IMR-90 (cell line): Measurements from ENCODE around the gene MAG. TPM values are rescaled to one million over a fixed set of nuclear protein-coding genes. Genes with fewer than 3 reads are reported as not detected.

Experiments used
- ATAC-seq: fragments of 200-7000 bp; cut with Tn5 transposase; 2 replicates; pipeline ENCODE4 v1.9.1; 2020; ENCODE audit warnings: low read depth, mild to moderate bottlenecking, moderate library complexity
- BruUV-seq: library from RNA; stranded (reverse); fragments of 400-500 nt; replicated peaks from 2 replicates; lab custom pipeline; 2021; lab: Mats Ljungman, UMichigan
- CTCF ChIA-PET: fragments of 300-600 bp; formaldehyde crosslinking; extraction: SDS; loops from one replicate; lab custom pipeline; 2021; ENCODE audit warnings: antibody characterized with exemption; lab: Yijun Ruan, JAX
- POLR2A ChIA-PET: fragments of 300-600 bp; sonication (Branson Sonifier 250); formaldehyde crosslinking; loops from one replicate; lab custom pipeline; 2022; ENCODE audit warnings: antibody characterized with exemption; ENCODE audit not compliant: unreplicated experiment; lab: Charles Lee
- DNase-seq: peaks from one replicate; pipeline ENCODE4 v3.0.0; 2013
- H2AFZ ChIP-seq: replicated peaks from 2 replicates; pipeline ENCODE3; 2013; ENCODE audit warnings: low read length, mild to moderate bottlenecking; ENCODE audit not compliant: poor library complexity
- H2AK5ac ChIP-seq: 2 replicates; pipeline ENCODE4 v1.6.1; 2013; ENCODE audit warnings: low read depth, low read length, inconsistent platforms
- H2AK9ac ChIP-seq: replicated peaks from 2 replicates; pipeline ENCODE3; 2013; ENCODE audit warnings: mild to moderate bottlenecking, low read depth, low read length, moderate library complexity; ENCODE audit not compliant: poor library complexity
- H2BK120ac ChIP-seq: 2 replicates; pipeline ENCODE4 v1.6.1; 2013; ENCODE audit warnings: low read depth, low read length, inconsistent platforms
- H2BK15ac ChIP-seq: 3 replicates; pipeline ENCODE4 v1.6.1; 2013; ENCODE audit warnings: low read depth, low read length, inconsistent platforms
- H2BK20ac ChIP-seq: 2 replicates; pipeline ENCODE4 v1.6.1; 2013; ENCODE audit warnings: low read depth, mild to moderate bottlenecking, inconsistent platforms, low read length, moderate library complexity
- H2BK5ac ChIP-seq: 2 replicates; pipeline ENCODE4 v1.6.1; 2013; ENCODE audit warnings: mild to moderate bottlenecking, low read depth, low read length, inconsistent platforms; ENCODE audit not compliant: poor library complexity, severe bottlenecking
- H3K14ac ChIP-seq: replicated peaks from 2 replicates; pipeline ENCODE4 v1.6.1; 2013; ENCODE audit warnings: low read depth, low read length, inconsistent platforms
- H3K18ac ChIP-seq: 2 replicates; pipeline ENCODE4 v1.6.1; 2013; ENCODE audit warnings: low read depth, low read length, control low read depth
- H3K23ac ChIP-seq: 2 replicates; pipeline ENCODE4 v1.6.1; 2013; ENCODE audit warnings: low read depth, low read length, inconsistent platforms
- H3K27ac ChIP-seq: 2 replicates; pipeline ENCODE4 v1.5.1; 2013; ENCODE audit warnings: mild to moderate bottlenecking, control low read depth, low read length; ENCODE audit not compliant: insufficient read depth
- H3K27me3 ChIP-seq: 2 replicates; pipeline ENCODE4 v1.6.1; 2013; ENCODE audit warnings: low read length; ENCODE audit not compliant: control insufficient read depth, insufficient read depth
- H3K36me3 ChIP-seq: 2 replicates; pipeline ENCODE4 v1.6.1; 2013; ENCODE audit warnings: low read length, mixed read lengths; ENCODE audit not compliant: control insufficient read depth, insufficient read depth
- H3K4ac ChIP-seq: 2 replicates; pipeline ENCODE4 v1.6.1; 2013; ENCODE audit warnings: low read depth, low read length, inconsistent platforms
- H3K4me1 ChIP-seq: 2 replicates; pipeline ENCODE4 v1.6.1; 2013; ENCODE audit warnings: low read length, mixed read lengths; ENCODE audit not compliant: control insufficient read depth, insufficient read depth
- H3K4me2 ChIP-seq: 2 replicates; pipeline ENCODE4 v1.6.1; 2013; ENCODE audit warnings: low read depth, mild to moderate bottlenecking, control low read depth, low read length, moderate library complexity
- H3K4me3 ChIP-seq: 2 replicates; pipeline ENCODE4 v1.5.1; 2013; ENCODE audit warnings: low read depth, mild to moderate bottlenecking, control low read depth, low read length, moderate library complexity; ENCODE audit not compliant: insufficient read depth
- H3K56ac ChIP-seq: 2 replicates; pipeline ENCODE4 v1.6.1; 2013; ENCODE audit warnings: low read length, inconsistent platforms; ENCODE audit not compliant: insufficient read depth; ENCODE audit errors: extremely low read depth
- H3K79me1 ChIP-seq, 2 experiments: 2 replicates each; pipeline ENCODE4 v1.6.1; 2013; ENCODE audit warnings: low read length in 2 of 2, inconsistent platforms in 1 of 2, low read depth in 1 of 2
- H3K9ac ChIP-seq: 2 replicates; pipeline ENCODE4 v1.6.1; 2013; ENCODE audit warnings: low read depth, low read length, control low read depth
- H3K9me1 ChIP-seq: 2 replicates; pipeline ENCODE4 v1.6.1; 2013; ENCODE audit warnings: low read length, inconsistent platforms; ENCODE audit not compliant: insufficient read depth
- H3K9me3 ChIP-seq: 2 replicates; pipeline ENCODE4 v1.6.1; 2013; ENCODE audit warnings: low read length; ENCODE audit not compliant: control insufficient read depth, insufficient read depth
- H4K20me1 ChIP-seq: 2 replicates; pipeline ENCODE4 v1.6.1; 2013; ENCODE audit warnings: low read length, inconsistent platforms; ENCODE audit not compliant: insufficient read depth
- H4K5ac ChIP-seq: 2 replicates; pipeline ENCODE4 v1.6.1; 2013; ENCODE audit warnings: mild to moderate bottlenecking, low read depth, low read length, control low read depth
- H4K8ac ChIP-seq, 2 experiments: 2 replicates each; pipeline ENCODE4 v1.6.1; 2013; ENCODE audit warnings: low read depth in 2 of 2, low read length in 2 of 2, control low read depth in 1 of 2, inconsistent platforms in 1 of 2
- H4K91ac ChIP-seq: 2 replicates; pipeline ENCODE4 v1.6.1; 2013; ENCODE audit warnings: low read depth, low read length, inconsistent platforms; ENCODE audit not compliant: insufficient read depth
- CHD1 ChIP-seq: IDR thresholded peaks from 2 replicates; pipeline ENCODE4 v1.6.1; 2012; ENCODE audit warnings: low read depth, low read length, improper control_type of control experiment
- ELK1 ChIP-seq: fragments of 150-350 bp; IDR thresholded peaks from 2 replicates; pipeline ENCODE4 v1.6.1; 2016; ENCODE audit warnings: low read depth, mild to moderate bottlenecking, low read length, moderate library complexity, borderline replicate concordance
- MAZ ChIP-seq: IDR thresholded peaks from 2 replicates; pipeline ENCODE4 v1.6.1; 2012; ENCODE audit warnings: low read depth, mild to moderate bottlenecking, low read length, improper control_type of control experiment, moderate library complexity, borderline replicate concordance
- MXI1 ChIP-seq: IDR thresholded peaks from 2 replicates; pipeline ENCODE4 v1.6.1; 2012; ENCODE audit warnings: low read depth, mild to moderate bottlenecking, low read length, moderate library complexity, borderline replicate concordance
- NFE2L2 ChIP-seq: fragments of 150-350 bp; IDR thresholded peaks from 2 replicates; pipeline ENCODE4 v1.6.1; 2016; ENCODE audit warnings: low read depth, mild to moderate bottlenecking, low read length
- RFX5 ChIP-seq: IDR thresholded peaks from 2 replicates; pipeline ENCODE4 v1.8.0; 2012; ENCODE audit warnings: low read depth, mild to moderate bottlenecking, low read length, moderate library complexity
- USF2 ChIP-seq: fragments of 150-350 bp; IDR thresholded peaks from 2 replicates; pipeline ENCODE4 v1.6.1; 2017; ENCODE audit warnings: mild to moderate bottlenecking, antibody characterized with exemption, low read length, low read depth
- WGBS, 2 experiments: methylation state at CpG; one replicate each; pipeline versions ENCODE4 v1.1.5 to v1.1.7; 2013; ENCODE audit warnings: missing lambda C conversion rate in 2 of 2; ENCODE audit not compliant: insufficient read length in 1 of 2; ENCODE audit errors: extremely low coverage in 2 of 2; 5-methylcytosine and 5-hydroxymethylcytosine counted together
- dilution Hi-C: fragments of 300-500 bp; cut with HindIII; formaldehyde crosslinking; loops from one replicate; pipeline ENCODE4 v1.14.3; 2018; ENCODE audit warnings: low sequenced_read_pairs; ENCODE audit not compliant: unreplicated experiment
- in situ Hi-C: fragments of 300-500 bp; cut with MboI; formaldehyde crosslinking; loops from 3 replicates; pipeline ENCODE4 v1.14.3; 2019; ENCODE audit warnings: low sequenced_read_pairs, inconsistent platforms, mixed read lengths
- intact Hi-C: fragments of 100-400 bp; cut with micrococcal nuclease; formaldehyde crosslinking; loops from 2 replicates; pipeline ENCODE4 v1.10.0; 2022
- polyA plus RNA-seq, 3 experiments: library from polyadenylated mRNA; depleted of rRNA; stranded (reverse); fragments of >200 nt; gene quantifications; 2 replicates each; pipeline ENCODE4 v1.2.3, GENCODE V29; 2012; ENCODE audit warnings: low replicate concordance in 1 of 3
- total RNA-seq: library from RNA; depleted of rRNA; stranded (reverse); fragments of >200 nt; gene quantifications from 2 replicates; pipeline ENCODE4 v1.2.3, GENCODE V29; 2012

The MAG gene
- total and polyA plus RNA-seq, 2 of the 4 experiments (the other 2 are of a cell fraction) = not detected

GRCh38 chr19:35334144-35334753 is 42.3 kb downstream of the MAG start:
- H4K91ac ChIP-seq = no peak overlapping the region
- CTCF ChIA-PET = interaction anchor here (0.6 kb wide), 1 partner anchor 83 kb away, joined by 3 read pairs; no protein-coding TSS in a partner anchor
- no peak overlapping the region for H3K4ac ChIP-seq
- H4K5ac ChIP-seq = no peak overlapping the region
- dilution Hi-C loops = no loop called here
- no peak overlapping the region for H3K4me3 ChIP-seq
- no peak overlapping the region for H2BK120ac ChIP-seq
- H3K36me3 ChIP-seq = no peaks in the 10 kb centered on the region
- H3K9ac ChIP-seq = no peak overlapping the region
- TF ChIP-seq RFX5 (no peak), USF2 (no peak), MXI1 (no peak), ELK1 (no peak), NFE2L2 (no peak), CHD1 (no peak), MAZ (no peak)
- no peak overlapping the region for H2AK9ac ChIP-seq
- H3K14ac ChIP-seq = no peak overlapping the region
- DNase-seq = no peak
- no peak overlapping the region for H2BK5ac ChIP-seq
- WGBS, 2 experiments = 67% methylated on average over 6 of the region's 10 CpGs; no CpG with 5 or more reads in 1 of the 2 experiments
- H3K79me1 ChIP-seq = no peaks in the 10 kb centered on the region
- H2AK5ac ChIP-seq = no peak overlapping the region
- H3K23ac ChIP-seq = no peak overlapping the region
- no peak overlapping the region for H2BK15ac ChIP-seq
- H4K8ac ChIP-seq = no peak overlapping the region
- no peak overlapping the region for H2AFZ ChIP-seq
- no TSS peak for BruUV-seq
- H3K9me3 ChIP-seq = no peaks in the 10 kb centered on the region
- H3K56ac ChIP-seq = no peak overlapping the region
- no peak overlapping the region for H3K4me2 ChIP-seq
- intact Hi-C loops = no loop called here
- no peak overlapping the region for H3K18ac ChIP-seq
- no peaks in the 10 kb centered on the region for H3K9me1 ChIP-seq
- H2BK20ac ChIP-seq = no peak overlapping the region
- in situ Hi-C loops = loop anchor here (25.0 kb wide), 1 partner anchor 253 kb away; the partner anchor contains the start of gene PMIS2
- H3K27ac ChIP-seq = no peak overlapping the region
- H4K20me1 ChIP-seq = no peaks in the 10 kb centered on the region
- no peak for ATAC-seq
- H3K27me3 ChIP-seq = peaks cover 8% of the 10 kb centered on the region; the same call in 1 of the 2 replicates
- POLR2A ChIA-PET = no interaction called here
- H3K4me1 ChIP-seq = no peaks in the 10 kb centered on the region
